Fibroblast of lung (primary cell): ENCODE measurements around the gene LRRC26. TPM values are rescaled to one million over a fixed set of nuclear protein-coding genes. Genes with fewer than 3 reads are reported as not detected.

Experiments
- DNase-seq, 2 donors: peaks; one replicate each; pipeline versions ENCODE4 v3.0.0 to v3.0.0-alpha.2; 2010; ENCODE audit warnings: low read depth in 2 of 2
- H2AFZ ChIP-seq: 2 replicates; pipeline ENCODE4 v1.5.1; 2012; ENCODE audit warnings: low read length, control low read depth, inconsistent platforms
- H3K27ac ChIP-seq: 2 replicates; pipeline ENCODE4 v1.5.1; 2011; ENCODE audit warnings: low read length, control low read depth; ENCODE audit not compliant: insufficient read depth
- H3K27me3 ChIP-seq: 2 replicates; pipeline ENCODE4 v1.5.1; 2011; ENCODE audit warnings: mild to moderate bottlenecking, low read length; ENCODE audit not compliant: control insufficient read depth, insufficient read depth
- H3K36me3 ChIP-seq: 2 replicates; pipeline ENCODE4 v1.5.1; 2011; ENCODE audit warnings: low read length; ENCODE audit not compliant: control insufficient read depth, insufficient read depth
- H3K4me1 ChIP-seq: 2 replicates; pipeline ENCODE4 v1.5.1; 2011; ENCODE audit warnings: low read length; ENCODE audit not compliant: control insufficient read depth, insufficient read depth; ENCODE audit errors: extremely low read depth
- H3K4me2 ChIP-seq: 2 replicates; pipeline ENCODE4 v1.5.1; 2011; ENCODE audit warnings: low read length, control low read depth; ENCODE audit not compliant: insufficient read depth; ENCODE audit errors: extremely low read depth
- H3K4me3 ChIP-seq, 4 experiments: fragments of 200-600 bp in 1 of 4; sonication (generic) in 1 of 4; replicated peaks in 1 of 4; 2 replicates each; pipeline ENCODE4 v1.5.1; 2011 to 2016; ENCODE audit warnings: low read length in 4 of 4, low read depth in 3 of 4, mild to moderate bottlenecking in 3 of 4, control low read depth in 2 of 4, inconsistent platforms in 1 of 4, mixed read lengths in 1 of 4; ENCODE audit not compliant: insufficient read depth in 1 of 4; ENCODE audit errors: control extremely low read depth in 1 of 4
- H3K79me2 ChIP-seq: 2 replicates; pipeline ENCODE4 v1.5.1; 2012; ENCODE audit warnings: mild to moderate bottlenecking, low read length, inconsistent platforms; ENCODE audit not compliant: control insufficient read depth, insufficient read depth
- H3K9ac ChIP-seq: 2 replicates; pipeline ENCODE4 v1.5.1; 2011; ENCODE audit warnings: mild to moderate bottlenecking, low read length, control low read depth; ENCODE audit not compliant: insufficient read depth
- H3K9me3 ChIP-seq: 2 replicates; pipeline ENCODE4 v1.5.1; 2012; ENCODE audit warnings: low read depth, low read length; ENCODE audit not compliant: control insufficient read depth, insufficient read depth
- H4K20me1 ChIP-seq: 2 replicates; pipeline ENCODE4 v1.5.1; 2011; ENCODE audit warnings: low read length; ENCODE audit not compliant: control insufficient read depth, insufficient read depth; ENCODE audit errors: extremely low read depth
- CTCF ChIP-seq, 2 donors: IDR thresholded peaks in 1 of 2; conservative IDR thresholded peaks in 1 of 2; 1 replicate in 1 of 2; 2 replicates in 1 of 2; pipeline ENCODE4 v1.5.1; 2011 to 2012; ENCODE audit warnings: low read length in 2 of 2, control low read depth in 1 of 2, inconsistent platforms in 1 of 2, low read depth in 1 of 2, mild to moderate bottlenecking in 1 of 2
- EZH2 ChIP-seq: IDR thresholded peaks from 2 replicates; pipeline ENCODE4 v1.5.1; 2012; ENCODE audit warnings: low read length, control low read depth, mild to moderate bottlenecking; ENCODE audit errors: missing control alignments
- polyA plus RNA-seq, 2 donors: library from polyadenylated mRNA; depleted of rRNA in 1 of 2; stranded (reverse) in 1 of 2; unstranded in 1 of 2; fragments of >200 nt; gene quantifications; 2 replicates each; pipeline ENCODE4 v1.2.1, GENCODE V29; 2011 to 2012; ENCODE audit warnings: missing spikeins in 1 of 2
- total RNA-seq: library from RNA; depleted of rRNA; stranded (reverse); fragments of >200 nt; gene quantifications from 2 replicates; pipeline ENCODE4 v1.2.1, GENCODE V29; 2014

The LRRC26 gene
- total and polyA plus RNA-seq, 2 donors (not counting 1 experiment from before 2014, with no cell fraction given), result not detected

GRCh38 chr9:137171149-137171900 is 1.5 kb upstream of the LRRC26 start:
- H3K27ac ChIP-seq, result no peak overlapping the region
- no peak for TF ChIP-seq EZH2
- no peak for TF ChIP-seq CTCF (conservative IDR thresholded peaks at IDR 0.05 in 1 of 2, IDR thresholded peaks at IDR 0.05 in 1 of 2; ENCODE audit: low read depth in 1 of 2, low read length in 2 of 2)
- H3K27me3 ChIP-seq, result peaks cover 31% of the 10 kb centered on the region
- H3K9ac ChIP-seq, result no peak overlapping the region
- no peak overlapping the region for H2AFZ ChIP-seq
- no peaks in the 10 kb centered on the region for H3K36me3 ChIP-seq
- H4K20me1 ChIP-seq, result no peaks in the 10 kb centered on the region
- H3K9me3 ChIP-seq, result no peaks in the 10 kb centered on the region
- H3K4me2 ChIP-seq, result no peak overlapping the region
- H3K79me2 ChIP-seq, result no peaks in the 10 kb centered on the region
- no peak overlapping the region for H3K4me3 ChIP-seq
- DNase-seq, result no peak
- no peaks in the 10 kb centered on the region for H3K4me1 ChIP-seq

- no peak for DNase-seq
- no peak for TF ChIP-seq EZH2
- no peak for TF ChIP-seq CTCF (conservative IDR thresholded peaks at IDR 0.05 in 1 of 2, IDR thresholded peaks at IDR 0.05 in 1 of 2; ENCODE audit: low read depth in 1 of 2, low read length in 2 of 2)
These were observed 766 bp upstream of the LRRC26 start for GRCh38 chr9:137170486-137171148.

GRCh38 chr9:137168904-137169856 is 671 bp downstream of the LRRC26 start:
- H3K4me2 ChIP-seq, result peak overlapping the region; percentile 35
- peaks cover 35% of the 10 kb centered on the region for H3K27me3 ChIP-seq
- no peak overlapping the region for H3K4me3 ChIP-seq
- H2AFZ ChIP-seq, result no peak overlapping the region
- no peaks in the 10 kb centered on the region for H3K36me3 ChIP-seq
- H4K20me1 ChIP-seq, result no peaks in the 10 kb centered on the region
- no peaks in the 10 kb centered on the region for H3K79me2 ChIP-seq
- no peaks in the 10 kb centered on the region for H3K4me1 ChIP-seq
- no peak for TF ChIP-seq CTCF (conservative IDR thresholded peaks at IDR 0.05 in 1 of 2, IDR thresholded peaks at IDR 0.05 in 1 of 2; ENCODE audit: low read depth in 1 of 2, low read length in 2 of 2)
- peak; percentile 96 for TF ChIP-seq EZH2
- H3K27ac ChIP-seq, result no peak overlapping the region
- DNase-seq, result peak; percentile 18 to 38
- no peak overlapping the region for H3K9ac ChIP-seq
- no peaks in the 10 kb centered on the region for H3K9me3 ChIP-seq

More at GRCh38 chr9:137170486-137171148, 766 bp upstream of the LRRC26 start:
- Histone ChIP-seq H3K79me2 (no peaks in the 10 kb centered on the region), H2AFZ (no peak overlapping the region), H4K20me1 (no peaks in the 10 kb centered on the region), H3K9me3 (no peaks in the 10 kb centered on the region), H3K9ac (no peak overlapping the region), H3K4me2 (no peak overlapping the region), H3K27ac (no peak overlapping the region), H3K27me3 (peaks cover 32% of the 10 kb centered on the region), H3K4me1 (no peaks in the 10 kb centered on the region), H3K36me3 (no peaks in the 10 kb centered on the region), H3K4me3 (no peak overlapping the region)
